ENCODE results near the gene HDAC9.
A peak's percentile ranks its signal among the peaks of the same experiment; 100 is the strongest.

HDAC9 gene

DNA sequence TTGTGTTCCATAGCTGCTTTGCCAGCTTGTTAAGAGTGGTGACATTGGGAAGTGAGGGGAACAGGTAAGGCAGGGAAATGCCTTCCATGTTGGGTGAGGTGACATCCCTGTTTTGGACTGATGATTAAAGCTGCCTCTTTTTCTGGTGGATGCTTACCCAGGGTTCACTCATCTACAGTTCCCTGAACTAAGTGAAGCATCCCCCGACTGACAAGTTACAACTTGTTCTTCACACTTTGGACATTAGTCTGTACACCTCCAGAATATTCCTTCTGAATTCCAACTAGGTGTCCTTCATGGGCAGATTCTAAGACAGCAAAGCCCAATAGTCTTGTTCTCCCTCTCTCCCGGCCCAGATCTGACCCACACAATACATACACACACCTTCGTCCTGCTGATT, 63.4 kb downstream of the HDAC9 start:
- DNase-seq, result no peak

DNA sequence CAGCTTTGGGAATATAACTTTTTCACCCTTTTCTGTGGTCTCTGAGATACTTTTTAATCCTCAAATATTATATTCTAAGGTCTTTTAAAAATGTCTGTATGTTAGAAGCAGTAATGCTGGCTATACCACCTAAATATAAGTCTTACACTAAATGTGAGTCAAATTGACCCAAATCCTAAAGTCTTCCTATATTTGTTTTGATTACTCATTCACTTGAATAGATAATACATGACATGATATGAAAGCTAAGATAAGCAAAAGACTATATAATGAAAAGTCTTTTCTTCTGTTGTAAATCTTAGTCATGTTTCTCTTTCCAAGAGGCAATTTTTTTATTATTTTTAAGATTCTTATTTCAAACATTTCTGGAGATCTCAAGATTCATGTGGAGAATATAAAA, 64.2 kb downstream of the HDAC9 start:
- no peak for DNase-seq

DNA sequence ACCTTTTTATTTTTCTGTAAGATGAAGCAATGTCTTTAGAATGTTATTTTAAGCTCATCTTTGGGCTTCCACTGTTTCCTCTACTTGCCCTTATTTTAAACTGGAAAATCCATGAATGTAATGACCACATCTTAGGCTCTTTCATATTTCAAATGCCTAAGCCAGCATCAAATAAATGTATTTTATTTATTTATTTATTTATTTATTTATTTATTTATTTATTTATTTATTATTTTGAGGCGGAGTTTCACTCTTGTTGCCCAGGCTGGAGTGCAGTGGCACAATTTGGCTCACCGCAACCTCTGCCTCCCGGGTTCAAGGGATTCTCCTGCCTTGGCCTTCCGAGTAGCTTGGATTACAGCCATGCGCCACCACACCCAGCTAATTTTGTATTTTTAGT, 69.2 kb downstream of the HDAC9 start:
- no peak for DNase-seq

DNA sequence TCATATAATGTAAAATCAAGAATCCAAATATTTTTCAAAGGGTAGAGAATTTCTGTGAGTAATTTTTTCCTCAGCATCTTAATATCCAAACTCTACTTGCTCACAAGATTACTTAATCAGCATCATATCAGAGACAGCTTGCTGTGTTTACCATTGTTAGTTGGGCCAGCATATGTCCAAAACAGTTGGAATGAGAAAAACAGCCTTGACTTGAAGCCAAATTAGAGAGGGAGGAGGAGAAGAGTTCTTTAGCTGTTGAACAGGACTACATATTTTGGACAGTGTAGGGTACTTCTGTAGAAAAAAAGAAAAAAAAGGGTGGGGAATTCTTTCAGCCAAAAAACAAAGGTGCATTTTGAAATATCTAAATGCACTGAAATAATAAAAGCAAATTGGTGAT, 69.8 kb downstream of the HDAC9 start:
- DNase-seq, result no peak

DNA sequence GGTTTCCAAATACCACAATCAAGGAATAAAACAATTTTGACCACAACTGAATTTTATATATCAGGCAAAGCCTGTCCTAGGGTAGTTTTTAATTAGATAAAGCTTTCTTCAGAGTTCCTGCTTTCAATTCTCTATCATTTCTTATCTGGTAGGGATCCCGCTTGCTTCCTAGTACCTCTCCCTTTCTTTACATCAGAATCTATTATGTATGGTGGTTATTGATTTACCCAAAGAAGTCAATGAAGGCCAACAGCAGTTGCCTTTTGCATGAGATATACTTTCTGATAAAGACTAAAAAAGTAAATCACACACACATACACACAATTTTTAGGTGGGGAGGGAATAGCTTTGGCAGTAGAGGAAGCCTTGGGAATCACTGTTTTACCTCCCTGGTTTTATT, 70.7 kb downstream of the HDAC9 start:
- no peak for DNase-seq

DNA sequence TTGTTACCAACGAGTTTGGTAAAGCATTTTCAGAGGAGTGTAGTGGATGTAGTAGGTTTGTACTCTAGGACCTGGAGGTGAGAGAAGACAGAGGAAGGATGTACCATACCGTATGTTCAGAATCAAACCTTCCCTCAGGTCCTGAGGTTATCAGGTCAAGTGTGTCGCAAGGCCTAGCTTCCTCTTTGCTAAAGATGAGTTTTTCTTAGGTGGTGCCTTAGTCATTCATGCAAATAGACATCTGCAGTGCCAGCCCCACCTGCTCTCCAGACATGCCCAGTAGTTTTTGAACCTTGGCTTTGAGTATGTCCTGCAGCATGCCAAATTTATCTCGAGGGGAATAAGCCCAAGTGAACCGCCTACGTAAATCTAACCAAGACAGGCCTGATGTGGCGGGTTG, 71.3 kb downstream of the HDAC9 start:
- no peak for DNase-seq

DNA sequence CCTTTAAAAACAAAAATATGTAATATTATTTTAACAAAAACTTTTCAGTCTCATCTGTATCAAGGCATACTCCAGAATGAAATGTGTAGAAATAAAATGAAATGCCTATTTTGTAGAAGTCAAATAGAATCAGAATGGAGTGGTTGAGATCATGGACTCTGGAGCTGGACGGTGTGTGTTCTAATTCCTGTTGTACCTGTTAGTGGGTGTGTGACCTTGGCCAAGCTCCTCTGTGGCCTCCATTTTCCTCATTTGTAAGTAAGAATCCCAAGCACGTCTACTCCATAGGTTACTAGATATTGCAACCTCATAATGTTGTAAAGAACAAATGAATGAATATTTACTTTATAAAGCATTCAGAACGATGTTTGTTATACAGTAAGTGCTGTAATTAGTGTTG, 74.9 kb downstream of the HDAC9 start:
- no peak for DNase-seq

DNA sequence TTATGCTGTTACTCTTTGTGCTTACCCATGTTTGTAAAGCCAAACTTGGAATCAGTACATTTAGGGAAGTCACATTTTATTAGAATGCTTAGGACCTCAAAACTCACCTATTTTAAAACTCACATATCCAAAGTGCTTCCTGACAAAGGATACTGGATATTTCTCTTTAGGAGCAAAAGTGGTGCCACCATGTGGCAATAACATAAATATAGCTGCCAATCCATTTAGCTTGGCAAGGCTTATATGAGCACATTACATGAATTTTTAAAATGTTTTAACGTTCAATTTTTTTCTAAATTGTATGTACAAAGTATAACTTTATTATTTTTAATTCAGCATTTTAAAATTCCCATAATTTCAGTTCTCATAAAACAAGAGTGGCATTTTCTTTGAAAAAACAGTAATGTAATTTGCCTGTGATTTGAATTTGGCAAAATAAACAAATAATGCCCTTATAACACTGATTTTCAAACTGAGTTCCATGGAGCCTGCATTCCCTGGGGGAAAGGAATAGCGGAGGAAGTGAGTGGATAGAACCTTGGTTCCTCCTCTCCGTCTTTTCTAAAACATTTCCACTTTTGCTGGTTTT, 75.4 kb downstream of the HDAC9 start:
- peak; percentile 78 for DNase-seq

DNA sequence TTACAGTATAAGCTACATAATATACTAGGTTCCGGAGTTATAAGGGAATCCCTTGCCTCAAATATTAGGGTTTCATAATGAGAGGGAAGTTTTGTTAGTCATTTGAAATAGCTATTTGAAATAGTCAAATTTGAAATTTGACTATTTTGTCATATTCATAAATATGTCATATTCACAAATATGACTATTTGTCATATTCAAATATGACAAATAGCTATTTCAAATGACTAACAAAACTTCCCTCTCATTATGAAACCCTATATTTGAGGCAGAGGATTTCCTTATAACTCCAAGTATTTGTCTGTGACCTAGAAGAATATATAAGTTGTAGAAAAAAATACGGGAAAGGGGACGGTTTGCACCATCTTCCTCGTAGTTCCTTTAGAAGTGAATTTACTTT, 76.6 kb downstream of the HDAC9 start:
- DNase-seq, result peak; percentile 59

DNA sequence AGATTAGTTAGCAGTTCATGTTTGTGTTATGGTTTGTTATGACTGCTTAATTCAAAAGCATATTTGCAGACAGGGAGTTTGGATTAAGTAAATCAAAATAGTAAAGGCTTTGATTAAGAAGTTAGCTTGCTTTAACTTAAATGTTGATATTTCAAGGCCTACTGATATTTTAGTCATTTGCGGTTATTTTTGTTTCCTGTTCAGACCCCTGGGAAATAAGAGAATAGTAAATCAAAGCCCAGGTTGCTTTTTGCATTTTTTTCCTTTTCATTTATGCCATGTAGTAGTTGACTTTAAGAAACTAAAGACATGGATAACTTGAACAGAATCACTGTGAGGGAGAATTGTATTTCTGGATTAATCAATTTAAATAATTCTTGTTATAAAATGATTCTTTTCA, 77.3 kb downstream of the HDAC9 start:
- no peak for DNase-seq

DNA sequence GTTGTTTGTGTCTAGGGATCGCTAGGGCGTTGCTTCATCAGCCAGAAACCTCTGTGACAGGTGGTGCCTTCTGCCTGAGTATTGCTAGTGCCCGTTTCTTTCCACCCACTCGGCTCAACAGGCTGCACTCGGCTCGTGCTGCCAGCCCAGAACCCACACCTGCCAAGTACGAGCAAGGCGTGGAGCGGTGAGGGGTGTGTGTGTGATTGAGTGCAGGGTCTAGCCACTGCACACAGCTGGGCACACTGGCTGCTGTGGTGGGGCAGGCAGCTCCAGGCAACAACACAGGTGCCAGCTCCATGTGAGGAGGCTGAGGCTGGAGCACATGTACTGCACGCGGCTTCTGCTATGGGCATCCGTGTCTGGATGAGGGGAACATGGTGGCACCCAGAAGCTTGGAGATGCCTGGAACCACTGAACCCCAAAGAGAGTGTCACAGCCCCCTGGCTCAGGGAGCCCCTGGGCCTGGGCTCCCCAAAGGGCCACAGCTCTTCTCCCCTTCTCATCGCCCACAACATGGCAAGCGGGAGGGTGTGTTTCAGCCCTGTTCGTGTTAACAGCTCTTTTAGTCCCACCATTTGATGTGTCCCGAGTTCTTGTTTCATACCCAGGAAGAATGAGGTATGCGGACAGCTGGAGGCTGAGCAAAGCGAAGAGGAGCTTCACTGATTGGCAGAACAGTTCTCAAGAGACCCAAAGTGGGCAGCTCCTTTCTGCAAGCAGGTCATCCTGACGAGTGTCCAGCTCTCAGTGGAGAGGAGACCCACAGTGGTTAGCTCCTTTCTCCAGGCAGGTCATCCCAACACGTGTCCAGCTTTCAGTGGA, 78.1 kb downstream of the HDAC9 start:
- no peak for DNase-seq

DNA sequence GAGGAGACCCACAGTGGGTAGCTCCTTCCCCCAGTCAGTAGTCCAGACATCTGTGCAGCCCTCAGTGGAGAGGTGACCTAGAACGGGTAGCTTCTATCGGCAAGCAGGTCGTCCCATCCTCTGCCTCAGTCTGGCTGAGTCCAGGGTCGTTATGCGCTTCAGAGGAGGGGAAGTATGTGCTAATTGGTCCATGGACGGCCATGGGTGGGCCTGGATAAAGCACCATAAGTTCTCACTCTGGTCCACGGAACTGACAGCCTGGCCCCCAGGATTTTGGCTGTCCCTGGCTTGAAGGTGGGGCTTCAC, 78.6 kb downstream of the HDAC9 start:
- no peak for DNase-seq

DNA sequence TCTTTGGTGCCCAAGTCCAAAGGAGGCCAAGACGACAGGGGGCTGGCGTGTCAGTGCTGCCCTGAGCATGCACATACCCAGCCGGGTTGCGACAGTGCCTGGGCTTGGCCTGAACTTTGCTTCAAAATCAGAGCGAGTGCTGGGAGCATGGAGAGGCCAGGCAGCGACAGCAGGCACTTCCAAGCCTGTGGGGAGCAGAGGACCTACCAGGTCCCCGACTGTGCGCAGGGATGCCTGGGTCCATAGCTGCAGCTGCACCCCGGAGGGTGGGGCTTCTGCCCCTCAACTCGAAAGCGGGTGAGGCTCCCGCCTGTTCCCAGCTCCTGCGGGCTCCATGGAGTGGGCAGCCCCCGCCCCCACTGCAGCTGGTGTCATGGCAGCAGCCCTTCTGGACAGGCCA, 79.1 kb downstream of the HDAC9 start:
- no peak for DNase-seq

DNA sequence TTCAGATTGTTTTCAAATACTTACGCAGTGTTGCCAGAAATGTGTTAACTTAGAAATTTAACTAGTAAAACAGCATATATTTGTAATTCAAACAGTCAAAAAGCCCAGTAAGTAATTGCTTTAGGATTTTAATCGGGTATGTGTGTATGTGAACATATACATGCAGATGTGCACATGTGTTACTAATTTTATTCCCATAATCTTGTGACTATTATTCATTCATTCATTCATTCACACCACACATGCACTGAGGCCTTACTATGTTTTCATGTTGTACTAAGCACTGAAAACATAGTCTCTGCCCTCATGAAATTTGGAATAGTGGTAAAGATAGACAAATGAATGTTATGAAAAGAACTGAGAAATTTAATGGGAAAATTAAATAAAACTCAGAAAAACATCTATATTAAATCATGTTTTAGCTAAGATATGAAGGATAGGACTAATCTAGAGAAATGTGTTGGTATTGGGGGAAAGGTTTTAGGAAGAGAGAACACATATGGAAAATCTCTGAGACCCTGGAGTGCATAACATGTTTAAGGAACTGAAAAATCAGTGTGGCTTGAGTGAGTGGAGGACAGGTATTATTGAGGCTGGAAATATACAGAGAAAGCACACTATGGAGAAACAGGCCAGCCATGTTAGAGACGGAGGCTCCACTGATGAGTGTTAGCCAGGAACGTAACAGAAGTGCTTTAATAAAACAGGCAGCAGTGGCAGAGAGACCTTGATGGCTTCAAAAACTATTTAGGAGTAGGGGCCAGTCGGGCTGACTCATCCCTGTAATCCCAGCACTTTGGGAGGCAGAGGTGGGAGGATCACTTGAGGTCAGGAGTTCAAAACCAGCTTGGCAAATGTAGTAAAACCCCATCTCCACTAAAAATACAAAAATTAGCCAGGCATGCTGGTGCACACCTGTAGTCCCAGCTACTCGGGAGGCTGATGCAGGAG, 80.3 kb downstream of the HDAC9 start:
- DNase-seq, result no peak

DNA sequence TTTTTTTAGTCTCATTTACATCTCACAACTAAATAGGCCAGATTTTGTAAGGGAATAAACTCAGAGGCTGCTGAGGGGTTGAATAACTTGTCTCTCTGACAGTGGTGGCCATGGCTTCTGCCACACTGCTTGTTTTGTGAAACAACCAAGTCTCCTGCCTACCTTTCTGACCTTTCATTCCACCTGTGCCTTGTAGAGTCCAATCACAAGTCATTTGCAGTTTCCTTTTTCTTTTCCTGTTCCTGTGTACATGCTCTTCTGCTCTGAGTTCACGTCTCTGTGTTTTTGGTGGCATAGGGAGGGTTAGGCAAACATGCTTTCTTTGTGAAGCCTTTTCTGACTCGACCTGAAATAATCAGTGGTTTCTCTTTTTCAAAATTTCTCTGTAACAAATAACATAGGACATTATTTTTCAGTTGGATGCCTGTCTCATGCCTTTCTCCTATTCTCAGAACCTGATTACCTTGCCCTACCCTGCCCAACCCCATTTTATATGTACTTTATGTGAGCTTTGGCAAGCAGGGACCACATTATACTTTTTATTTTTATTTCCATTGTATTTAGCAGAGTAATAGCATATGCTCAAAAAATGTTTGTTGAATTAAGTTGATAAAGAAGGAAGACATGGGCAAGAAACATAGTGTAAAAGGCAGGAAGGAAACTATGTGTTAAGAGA, 81.7 kb downstream of the HDAC9 start:
- no peak for DNase-seq

DNA sequence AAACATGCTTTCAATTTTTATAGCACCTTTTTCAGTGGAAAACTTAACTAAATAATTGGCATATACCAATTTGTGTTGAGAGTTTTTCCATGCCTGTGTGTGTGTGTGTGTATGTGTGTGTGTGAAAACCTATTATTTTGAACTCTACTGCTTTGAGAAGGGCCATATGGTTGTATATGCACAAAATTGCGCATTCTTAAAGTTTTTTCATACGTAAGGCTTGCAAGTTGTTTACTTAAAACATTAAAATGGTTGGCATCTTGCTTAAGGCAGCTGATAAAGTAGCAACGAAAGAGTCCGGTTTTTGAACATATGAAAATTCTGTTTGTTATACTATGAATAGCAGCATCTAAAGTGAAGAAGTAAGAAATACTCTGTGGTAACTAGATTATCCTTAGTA, 84.1 kb downstream of the HDAC9 start:
- no peak for DNase-seq

DNA sequence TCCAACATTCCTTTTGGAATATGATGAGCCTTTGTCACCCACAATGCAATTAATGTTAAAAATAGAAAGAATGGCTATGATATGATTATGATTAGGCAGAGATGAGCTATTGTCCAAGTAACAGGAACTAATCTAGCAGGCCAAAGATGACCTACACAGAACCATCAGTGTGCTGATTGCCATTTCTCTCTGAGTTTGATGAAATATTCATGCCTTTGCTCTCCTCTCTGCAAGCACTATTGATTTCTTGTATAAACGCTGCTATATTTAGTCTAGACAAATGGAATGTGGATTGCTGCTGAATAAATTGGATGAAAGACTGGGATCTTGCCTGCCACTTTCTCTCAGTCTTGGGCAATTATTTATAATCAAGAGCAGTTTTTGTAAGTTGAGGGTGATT, 85.4 kb downstream of the HDAC9 start:
- DNase-seq, result no peak

DNA sequence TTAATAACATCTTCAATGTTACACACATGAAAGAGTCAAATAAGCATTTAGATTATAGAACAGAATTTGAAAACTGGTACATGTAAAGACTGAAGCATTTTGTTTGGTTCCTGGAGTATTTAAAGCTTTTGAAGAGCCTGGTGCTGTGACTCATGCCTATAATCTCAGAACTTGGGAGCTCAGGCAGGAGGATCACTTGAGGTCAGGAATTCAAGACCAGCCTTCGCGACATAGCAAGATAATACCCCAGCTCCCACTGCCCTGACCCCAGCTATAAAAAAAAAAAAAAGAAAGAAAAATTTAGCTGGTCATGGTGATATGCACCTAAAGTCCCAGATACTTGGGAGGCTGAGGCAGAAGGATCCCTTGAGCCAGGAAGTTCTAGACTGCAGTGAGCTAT, 87.8 kb downstream of the HDAC9 start:
- DNase-seq, result no peak

DNA sequence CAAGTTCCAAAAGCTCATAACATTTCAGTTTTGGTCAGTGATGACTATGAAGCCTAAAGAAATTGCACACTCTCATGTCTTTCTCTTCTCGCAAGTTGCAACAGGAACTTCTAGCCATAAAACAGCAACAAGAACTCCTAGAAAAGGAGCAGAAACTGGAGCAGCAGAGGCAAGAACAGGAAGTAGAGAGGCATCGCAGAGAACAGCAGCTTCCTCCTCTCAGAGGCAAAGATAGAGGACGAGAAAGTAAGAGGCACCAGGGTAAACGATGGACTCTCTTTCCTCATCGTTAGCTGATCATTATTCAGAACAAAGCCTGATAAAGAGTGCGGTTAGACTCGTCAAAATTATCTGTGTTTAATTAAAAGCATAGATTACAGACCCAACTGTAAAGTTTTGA, 94.7 kb downstream of the HDAC9 start:
- DNase-seq, result no peak

DNA sequence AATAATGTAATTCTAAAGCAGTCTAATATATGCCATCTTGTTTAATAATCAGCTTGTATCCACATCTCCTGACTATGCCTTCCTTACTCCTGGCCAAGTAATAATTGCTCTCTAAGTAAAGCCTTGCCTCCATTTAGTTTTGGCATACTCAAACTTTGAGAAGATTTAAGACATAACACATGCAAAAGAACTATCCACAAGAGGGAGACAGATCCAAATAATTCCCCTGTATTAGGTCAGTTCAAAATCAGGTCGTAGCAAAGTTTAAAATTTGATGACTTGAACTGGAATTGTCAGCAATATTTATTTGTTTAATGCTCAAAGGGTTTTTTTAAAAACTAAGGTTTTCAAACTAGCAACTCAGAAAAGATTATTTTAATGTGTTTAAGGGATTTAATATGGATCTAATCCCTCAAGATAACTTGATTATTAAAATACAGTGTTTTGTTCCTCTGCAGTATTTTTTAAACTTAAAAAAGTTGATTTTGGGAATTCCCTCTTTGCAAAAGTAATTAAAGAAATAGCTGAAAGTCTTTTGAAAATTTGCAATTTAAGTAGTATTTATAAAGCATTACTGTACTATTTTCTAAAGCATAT, 95.3 kb downstream of the HDAC9 start:
- peak; percentile 16 for DNase-seq

DNA sequence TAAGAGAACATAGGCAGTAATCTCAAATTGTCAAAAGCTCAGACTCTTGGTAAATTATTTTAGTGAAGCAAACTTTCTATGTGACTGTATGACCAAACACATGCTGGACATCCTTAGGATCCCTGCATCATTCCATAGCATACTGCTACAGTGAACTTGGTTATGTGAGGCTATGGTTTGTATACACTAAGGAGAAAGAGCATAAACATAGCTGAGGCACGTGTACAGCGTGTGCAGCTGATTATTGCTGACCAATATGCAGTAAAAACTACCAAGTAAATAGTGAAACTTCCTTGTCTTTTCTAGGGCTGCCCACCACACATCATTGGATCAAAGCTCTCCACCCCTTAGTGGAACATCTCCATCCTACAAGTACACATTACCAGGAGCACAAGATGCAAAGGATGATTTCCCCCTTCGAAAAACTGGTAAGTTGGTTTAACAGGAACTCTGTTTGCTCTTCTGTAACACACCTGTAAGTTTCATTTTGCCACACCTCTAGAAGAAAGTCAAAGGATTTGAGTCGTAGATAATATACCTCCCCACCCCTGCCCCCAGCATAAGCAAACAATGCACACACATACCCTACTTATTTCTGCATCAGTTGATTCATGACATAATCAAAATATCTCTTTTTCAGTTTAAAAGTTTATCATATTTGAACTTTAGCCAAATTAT, 98.2 kb downstream of the HDAC9 start:
- DNase-seq, result no peak

DNA sequence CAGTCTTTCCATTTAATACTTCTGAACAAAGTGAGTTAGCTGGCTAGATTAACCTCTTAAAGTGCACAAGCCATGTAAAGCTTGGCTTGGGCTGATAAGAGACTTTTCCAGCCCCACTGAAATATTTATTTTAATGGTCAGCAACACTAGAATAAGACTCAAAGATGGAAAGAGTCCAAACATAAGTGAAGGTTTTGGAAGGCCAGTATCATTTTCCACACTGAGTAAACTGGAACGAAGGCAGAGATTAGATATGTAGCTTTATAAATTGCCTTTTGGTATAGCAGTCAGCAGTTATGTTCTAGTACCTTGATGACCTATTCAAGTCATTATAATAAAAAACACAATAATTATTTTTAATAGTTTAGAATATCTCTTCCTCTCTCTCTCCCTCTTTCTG, 102.2 kb downstream of the HDAC9 start:
- no peak for DNase-seq
